ENCODE measurements around the gene DPH1. TPM values are rescaled to one million over a fixed set of nuclear protein-coding genes. Genes with fewer than 3 reads are reported as not detected.
A peak's percentile ranks its signal among the peaks of the same experiment; 100 is the strongest.

DPH1 gene
- total and polyA plus RNA-seq, 4 donors, result 6.3 to 62.9 (median 32.5) TPM

DNA sequence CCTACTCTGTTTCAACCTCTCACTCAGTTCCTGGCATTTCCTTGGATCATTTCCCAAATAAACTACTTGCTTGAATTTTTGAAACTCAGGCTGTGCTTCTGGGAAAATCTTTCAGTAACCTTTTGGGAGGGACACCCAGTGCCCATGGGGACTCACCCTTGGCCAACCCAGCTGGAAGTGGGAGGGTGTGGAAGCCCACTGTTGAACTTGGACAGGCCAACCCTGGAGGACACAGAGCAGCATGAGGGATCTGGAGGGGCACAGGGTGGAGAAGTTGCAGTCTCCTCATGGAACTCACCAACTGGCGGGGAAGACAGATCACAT lies 16.0 kb upstream of the DPH1 start:
- no peak overlapping the region for H3K27ac ChIP-seq (ENCODE audit: low read depth in 1 of 2, low read length in 2 of 2)
- no peaks in the 10 kb centered on the region for H3K4me1 ChIP-seq (ENCODE audit: control insufficient read depth in 1 of 2, insufficient read depth in 2 of 2, low read length in 2 of 2)
- DNase-seq (peak in 1 of 2 donors; percentile 77), ATAC-seq (ENCODE audit: low FRiP score) (no peak)
- H3K9me3 ChIP-seq (ENCODE audit: control insufficient read depth, low read length), result no peaks in the 10 kb centered on the region
- H3K27me3 ChIP-seq (ENCODE audit: control insufficient read depth in 1 of 2, insufficient read depth in 2 of 2, low read length in 1 of 2), result no peaks in the 10 kb centered on the region
- no peaks in the 10 kb centered on the region for H3K36me3 ChIP-seq (ENCODE audit: control insufficient read depth in 1 of 2, insufficient read depth in 2 of 2, low read length in 1 of 2)
- 85 to 94% methylated on average over 1 of the region's 1 CpG for WGBS, 2 donors
- intact Hi-C loops (cut with DNase I), result no loop called here
- H3K4me3 ChIP-seq (ENCODE audit: low read length in 2 of 2), result no peak overlapping the region

DNA sequence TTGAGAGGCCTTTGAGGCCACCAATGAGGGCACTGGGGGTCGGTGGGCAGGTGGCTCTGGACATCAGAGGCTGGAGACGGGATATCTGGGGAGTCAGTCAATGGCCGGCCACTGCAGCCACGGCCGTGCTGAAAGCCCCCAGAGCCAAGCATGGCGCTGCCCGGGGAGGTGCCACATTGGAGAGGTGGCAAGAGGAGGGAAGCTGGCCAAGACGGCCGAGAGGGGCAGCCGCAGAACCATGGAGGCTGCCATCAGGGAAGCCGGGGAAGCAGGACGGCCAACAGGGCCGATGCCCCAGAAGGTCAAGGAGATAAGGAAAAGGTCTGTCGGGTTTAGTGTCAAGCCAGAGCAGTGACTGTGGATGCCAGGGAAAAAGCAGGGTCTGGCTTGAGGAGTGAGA lies 14.6 kb upstream of the DPH1 start:
- ATAC-seq (ENCODE audit: low FRiP score) (no peak), DNase-seq (no peak)
- H3K36me3 ChIP-seq (ENCODE audit: control insufficient read depth in 1 of 2, insufficient read depth in 2 of 2, low read length in 1 of 2), result no peaks in the 10 kb centered on the region
- intact Hi-C loops (cut with DNase I), result no loop called here
- no peaks in the 10 kb centered on the region for H3K9me3 ChIP-seq (ENCODE audit: control insufficient read depth, low read length)
- H3K4me1 ChIP-seq (ENCODE audit: control insufficient read depth in 1 of 2, insufficient read depth in 2 of 2, low read length in 2 of 2), result no peaks in the 10 kb centered on the region
- 83 to 89% methylated on average over 14 of the region's 14 CpGs for WGBS, 2 donors
- H3K27ac ChIP-seq (ENCODE audit: low read depth in 1 of 2, low read length in 2 of 2), result no peak overlapping the region
- no peak overlapping the region for H3K4me3 ChIP-seq (ENCODE audit: low read length in 2 of 2)
- H3K27me3 ChIP-seq (ENCODE audit: control insufficient read depth in 1 of 2, insufficient read depth in 2 of 2, low read length in 1 of 2), result no peaks in the 10 kb centered on the region

DNA sequence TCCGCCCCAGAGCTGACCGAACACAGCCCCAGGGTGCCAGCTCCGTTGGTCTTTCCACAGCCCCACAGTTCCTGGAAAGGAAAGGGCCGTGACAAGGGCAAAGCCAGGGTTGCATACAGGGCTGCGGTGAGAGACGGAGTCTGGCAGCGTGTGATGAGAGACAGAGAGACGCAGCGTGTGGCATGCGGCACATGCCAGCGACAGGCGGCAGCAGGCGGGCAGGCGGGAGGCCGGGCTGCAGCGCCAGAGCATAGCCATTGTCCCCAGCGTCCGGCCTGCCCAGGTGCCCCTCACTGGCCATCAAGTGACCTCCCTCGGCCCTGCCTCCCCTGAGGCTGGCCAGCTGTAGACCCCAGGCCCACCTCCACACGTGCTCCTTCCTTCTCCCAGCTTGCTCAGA lies 13.5 kb upstream of the DPH1 start:
- Histone ChIP-seq H3K4me1 (ENCODE audit: control insufficient read depth in 1 of 2, insufficient read depth in 2 of 2, low read length in 2 of 2) (no peaks in the 10 kb centered on the region), H3K27ac (ENCODE audit: low read depth in 1 of 2, low read length in 2 of 2) (no peak overlapping the region), H3K4me3 (ENCODE audit: low read length in 2 of 2) (no peak overlapping the region), H3K9me3 (ENCODE audit: control insufficient read depth, low read length) (no peaks in the 10 kb centered on the region), H3K27me3 (ENCODE audit: control insufficient read depth in 1 of 2, insufficient read depth in 2 of 2, low read length in 1 of 2) (no peaks in the 10 kb centered on the region), H3K36me3 (ENCODE audit: control insufficient read depth in 1 of 2, insufficient read depth in 2 of 2, low read length in 1 of 2) (no peaks in the 10 kb centered on the region)
- 89% methylated on average over 20 of the region's 20 CpGs for WGBS, 2 donors
- intact Hi-C loops (cut with DNase I), result no loop called here
- DNase-seq, result no peak
- no peak for ATAC-seq (ENCODE audit: low FRiP score)

DNA sequence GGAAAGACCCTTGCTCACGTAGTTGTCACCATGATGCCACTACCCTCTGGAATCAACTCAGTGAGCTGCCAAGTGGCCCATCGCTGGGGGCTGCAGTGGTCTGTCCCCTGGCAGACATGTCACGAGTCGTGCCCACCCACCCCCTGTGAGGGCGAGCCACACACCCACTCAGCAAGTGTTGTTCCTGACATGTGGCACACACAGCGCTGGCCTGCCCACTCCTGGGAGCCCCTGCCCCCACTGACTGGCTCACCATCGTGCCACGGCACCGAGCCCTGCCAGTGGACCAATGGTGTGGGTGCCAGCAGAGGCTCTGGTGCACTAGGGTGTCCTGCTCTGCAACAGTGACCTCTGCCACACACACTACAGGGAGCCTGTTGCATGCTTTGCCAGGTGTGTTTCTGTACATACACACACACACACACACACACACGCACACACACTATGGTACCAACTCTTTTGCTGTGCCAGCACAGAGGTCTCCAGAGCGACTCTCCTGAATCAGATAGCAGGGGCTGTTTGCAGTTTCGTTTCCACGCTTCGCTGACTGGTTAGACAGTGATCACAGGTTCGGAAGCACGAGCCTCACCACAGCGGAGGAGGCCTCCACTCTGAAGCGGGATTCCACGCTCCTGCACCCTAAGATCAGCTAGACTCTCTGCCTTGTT lies 12.5 kb upstream of the DPH1 start:
- no peaks in the 10 kb centered on the region for H3K36me3 ChIP-seq (ENCODE audit: control insufficient read depth in 1 of 2, insufficient read depth in 2 of 2, low read length in 1 of 2)
- no peak for DNase-seq
- no peaks in the 10 kb centered on the region for H3K27me3 ChIP-seq (ENCODE audit: control insufficient read depth in 1 of 2, insufficient read depth in 2 of 2, low read length in 1 of 2)
- H3K27ac ChIP-seq (ENCODE audit: low read depth in 1 of 2, low read length in 2 of 2), result no peak overlapping the region
- no peaks in the 10 kb centered on the region for H3K4me1 ChIP-seq (ENCODE audit: control insufficient read depth in 1 of 2, insufficient read depth in 2 of 2, low read length in 2 of 2)
- 89 to 96% methylated on average over 19 of the region's 19 CpGs for WGBS, 2 donors
- intact Hi-C loops (cut with DNase I), result no loop called here
- ATAC-seq (ENCODE audit: low FRiP score), result no peak
- H3K9me3 ChIP-seq (ENCODE audit: control insufficient read depth, low read length), result no peaks in the 10 kb centered on the region
- H3K4me3 ChIP-seq (ENCODE audit: low read length in 2 of 2), result no peak overlapping the region

DNA sequence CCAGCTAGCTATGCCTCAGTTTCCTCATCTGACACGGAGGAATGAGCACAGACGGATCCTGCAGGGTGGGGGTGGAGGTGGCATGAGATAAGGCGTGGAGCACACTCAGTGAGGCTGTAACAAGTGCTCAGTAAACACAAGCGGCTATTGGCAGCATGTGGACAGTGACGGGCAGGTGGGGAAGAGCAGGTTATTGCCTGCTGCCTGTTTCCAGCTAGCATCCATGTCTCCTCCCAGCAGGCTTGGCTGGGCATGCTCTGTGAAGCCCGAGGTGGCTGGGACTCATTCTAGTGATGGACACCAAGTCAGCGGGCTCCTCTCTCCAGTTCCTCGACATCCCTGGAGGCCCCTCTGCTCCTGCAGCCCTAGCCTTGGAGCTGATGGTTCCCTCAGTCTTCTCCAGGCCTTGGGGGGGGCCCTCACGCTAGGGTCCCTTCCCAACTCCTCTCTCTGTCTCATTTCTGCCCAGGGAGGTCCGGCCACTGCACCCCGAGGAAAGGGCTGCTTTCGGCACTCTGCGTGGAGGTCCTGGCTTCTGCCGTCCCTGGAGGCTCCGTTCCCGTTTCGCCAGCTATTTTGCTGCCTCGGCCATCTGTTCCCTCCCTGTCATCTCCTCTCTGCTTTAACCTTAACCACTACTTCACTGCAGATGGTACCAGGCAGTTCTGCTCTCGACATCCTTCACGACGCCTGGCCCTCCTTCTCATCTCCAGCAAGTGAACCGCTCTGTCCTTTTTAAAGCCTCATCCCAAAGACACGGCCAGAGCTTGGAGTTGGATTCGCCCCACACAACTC lies 11.0 kb upstream of the DPH1 start:
- Histone ChIP-seq H3K27ac (ENCODE audit: low read depth in 1 of 2, low read length in 2 of 2) (no peak overlapping the region), H3K9me3 (ENCODE audit: control insufficient read depth, low read length) (no peaks in the 10 kb centered on the region), H3K27me3 (ENCODE audit: control insufficient read depth in 1 of 2, insufficient read depth in 2 of 2, low read length in 1 of 2) (no peaks in the 10 kb centered on the region), H3K4me1 (ENCODE audit: control insufficient read depth in 1 of 2, insufficient read depth in 2 of 2, low read length in 2 of 2) (no peaks in the 10 kb centered on the region), H3K36me3 (ENCODE audit: control insufficient read depth in 1 of 2, insufficient read depth in 2 of 2, low read length in 1 of 2) (no peaks in the 10 kb centered on the region), H3K4me3 (ENCODE audit: low read length in 2 of 2) (no peak overlapping the region)
- DNase-seq, result no peak
- intact Hi-C loops (cut with DNase I), result no loop called here
- WGBS, 2 donors, result 74 to 79% methylated on average over 24 of the region's 24 CpGs
- ATAC-seq (ENCODE audit: low FRiP score), result no peak

DNA sequence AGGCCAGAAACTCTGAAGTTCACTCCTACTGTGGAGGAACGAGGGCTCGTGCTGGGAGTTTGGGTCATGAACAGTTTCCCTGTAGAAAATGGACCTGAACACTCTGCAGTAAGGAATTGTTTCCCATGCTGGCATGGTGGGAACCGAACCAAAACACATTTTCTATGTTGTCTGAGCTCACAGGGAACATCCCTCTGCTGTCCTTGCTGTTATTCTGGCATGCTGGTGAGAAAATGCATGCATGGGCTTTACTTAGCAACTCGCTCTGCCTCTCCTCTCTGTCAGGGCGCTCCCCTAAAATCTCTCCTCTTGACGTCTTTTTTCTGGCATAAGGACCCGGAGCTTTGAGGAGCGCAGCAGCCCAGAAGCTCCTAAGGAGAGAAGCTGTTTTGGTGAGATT lies 10.2 kb upstream of the DPH1 start:
- ATAC-seq (ENCODE audit: low FRiP score) (no peak), DNase-seq (no peak)
- Histone ChIP-seq H3K36me3 (ENCODE audit: control insufficient read depth in 1 of 2, insufficient read depth in 2 of 2, low read length in 1 of 2) (no peaks in the 10 kb centered on the region), H3K27ac (ENCODE audit: low read depth in 1 of 2, low read length in 2 of 2) (no peak overlapping the region), H3K4me1 (ENCODE audit: control insufficient read depth in 1 of 2, insufficient read depth in 2 of 2, low read length in 2 of 2) (no peaks in the 10 kb centered on the region), H3K27me3 (ENCODE audit: control insufficient read depth in 1 of 2, insufficient read depth in 2 of 2, low read length in 1 of 2) (no peaks in the 10 kb centered on the region), H3K9me3 (ENCODE audit: control insufficient read depth, low read length) (no peaks in the 10 kb centered on the region), H3K4me3 (ENCODE audit: low read length in 2 of 2) (no peak overlapping the region)
- 78 to 89% methylated on average over 8 of the region's 8 CpGs for WGBS, 2 donors
- intact Hi-C loops (cut with DNase I), result no loop called here

DNA sequence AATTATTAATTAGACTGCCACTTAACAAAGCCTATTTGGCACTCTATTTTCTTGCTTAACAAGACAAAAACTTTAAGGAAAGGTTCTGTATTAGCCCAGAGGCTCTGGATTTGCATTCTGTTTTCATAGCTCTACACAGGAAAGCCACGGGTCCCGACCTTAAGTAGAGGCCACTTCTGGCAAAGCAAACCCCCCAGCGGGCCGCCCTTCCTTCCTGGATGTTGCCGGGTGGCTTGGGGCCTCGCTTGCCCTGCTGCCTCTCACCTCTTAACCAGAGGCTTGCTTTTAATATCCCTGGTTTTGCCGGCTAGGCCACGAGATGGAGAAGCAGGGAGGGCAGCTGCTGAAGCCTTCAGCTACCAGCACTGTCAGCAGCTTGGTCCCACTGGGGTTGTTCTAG lies 9.2 kb upstream of the DPH1 start:
- WGBS, 2 donors, result 79 to 89% methylated on average over 8 of the region's 8 CpGs
- no peaks in the 10 kb centered on the region for H3K36me3 ChIP-seq (ENCODE audit: control insufficient read depth in 1 of 2, insufficient read depth in 2 of 2, low read length in 1 of 2)
- no peaks in the 10 kb centered on the region for H3K27me3 ChIP-seq (ENCODE audit: control insufficient read depth in 1 of 2, insufficient read depth in 2 of 2, low read length in 1 of 2)
- H3K4me3 ChIP-seq (ENCODE audit: low read length in 2 of 2), result no peak overlapping the region
- intact Hi-C loops (cut with DNase I), result no loop called here
- ATAC-seq (ENCODE audit: low FRiP score) (no peak), DNase-seq (no peak)
- H3K27ac ChIP-seq (ENCODE audit: low read depth in 1 of 2, low read length in 2 of 2), result no peak overlapping the region
- H3K4me1 ChIP-seq (ENCODE audit: control insufficient read depth in 1 of 2, insufficient read depth in 2 of 2, low read length in 2 of 2), result no peaks in the 10 kb centered on the region
- no peaks in the 10 kb centered on the region for H3K9me3 ChIP-seq (ENCODE audit: control insufficient read depth, low read length)

DNA sequence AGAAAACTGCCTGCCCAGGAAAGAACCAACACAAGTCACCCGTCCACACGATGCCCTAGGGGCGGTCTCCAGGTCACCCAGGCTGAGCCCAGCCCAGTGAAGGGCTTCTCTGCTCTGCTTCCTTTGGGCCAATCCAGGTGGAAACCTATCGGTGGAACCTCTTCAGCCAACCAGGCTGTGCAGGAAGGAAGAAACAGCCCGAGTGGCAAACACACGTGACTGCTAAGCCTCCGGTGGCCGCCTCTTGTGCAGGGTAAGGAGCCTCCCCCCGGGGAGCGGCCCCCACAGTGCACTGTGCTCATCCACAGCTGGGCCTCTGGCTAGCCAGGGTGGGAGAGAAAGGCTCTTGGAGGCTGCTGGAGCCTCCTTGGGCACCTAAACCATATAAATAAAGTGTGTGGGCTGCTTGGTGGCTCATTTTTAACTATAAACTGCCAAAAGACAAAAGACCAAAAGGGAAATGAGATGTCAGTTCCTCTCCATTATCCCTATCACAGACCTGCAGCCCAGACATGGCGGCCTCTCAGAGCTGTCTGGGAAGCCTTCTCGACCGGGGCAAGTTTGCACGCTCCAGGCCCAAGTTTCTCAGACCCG lies 7.2 kb upstream of the DPH1 start:
- Histone ChIP-seq H3K4me3 (ENCODE audit: low read length in 2 of 2) (no peak overlapping the region), H3K27me3 (ENCODE audit: control insufficient read depth in 1 of 2, insufficient read depth in 2 of 2, low read length in 1 of 2) (no peaks in the 10 kb centered on the region), H3K36me3 (ENCODE audit: control insufficient read depth in 1 of 2, insufficient read depth in 2 of 2, low read length in 1 of 2) (no peaks in the 10 kb centered on the region), H3K4me1 (ENCODE audit: control insufficient read depth in 1 of 2, insufficient read depth in 2 of 2, low read length in 2 of 2) (no peaks in the 10 kb centered on the region), H3K9me3 (ENCODE audit: control insufficient read depth, low read length) (no peaks in the 10 kb centered on the region), H3K27ac (ENCODE audit: low read depth in 1 of 2, low read length in 2 of 2) (no peak overlapping the region)
- ATAC-seq (ENCODE audit: low FRiP score) (no peak), DNase-seq (no peak)
- WGBS, 2 donors, result 90% methylated on average over 15 of the region's 15 CpGs
- intact Hi-C loops (cut with DNase I), result no loop called here

DNA sequence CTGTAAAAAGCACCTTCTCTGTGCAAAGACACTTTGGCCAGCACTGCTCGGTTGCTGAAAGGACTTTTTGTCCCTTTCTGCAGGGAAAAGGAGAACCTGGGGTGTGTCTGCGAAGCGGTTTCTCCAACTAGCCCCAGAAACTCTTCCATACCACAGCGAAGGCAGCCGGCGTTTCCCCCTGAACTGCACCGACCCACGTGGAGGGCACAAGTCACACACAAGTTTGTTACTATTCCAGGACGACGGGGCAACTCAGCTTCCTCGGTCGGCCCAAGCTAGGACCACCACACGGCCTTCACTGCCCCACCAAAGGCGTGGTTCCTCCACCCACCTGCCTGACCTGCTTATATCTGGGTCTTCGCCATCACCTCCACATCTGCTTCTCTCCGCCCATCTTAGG lies 6.7 kb upstream of the DPH1 start:
- H3K27ac ChIP-seq (ENCODE audit: low read depth in 1 of 2, low read length in 2 of 2), result no peak overlapping the region
- WGBS, 2 donors, result 66 to 79% methylated on average over 16 of the region's 16 CpGs
- no peaks in the 10 kb centered on the region for H3K27me3 ChIP-seq (ENCODE audit: control insufficient read depth in 1 of 2, insufficient read depth in 2 of 2, low read length in 1 of 2)

More for the DNA sequence above, 6.7 kb upstream of the DPH1 start:
- intact Hi-C loops (cut with DNase I), result no loop called here
- DNase-seq (no peak), ATAC-seq (ENCODE audit: low FRiP score) (no peak)
- H3K9me3 ChIP-seq (ENCODE audit: control insufficient read depth, low read length), result no peaks in the 10 kb centered on the region
- no peak overlapping the region for H3K4me3 ChIP-seq (ENCODE audit: low read length in 2 of 2)
- no peaks in the 10 kb centered on the region for H3K4me1 ChIP-seq (ENCODE audit: control insufficient read depth in 1 of 2, insufficient read depth in 2 of 2, low read length in 2 of 2)
- H3K36me3 ChIP-seq (ENCODE audit: control insufficient read depth in 1 of 2, insufficient read depth in 2 of 2, low read length in 1 of 2), result no peaks in the 10 kb centered on the region

All from aorta (tissue), 5 donors.